ENCODE results near the gene MYO9A.
"Not testable (repeated sequence)": the region's sequence is repeated elsewhere in the genome, so short reads cannot be mapped to it uniquely, and the experiment has no call there.

The MYO9A gene

GRCh38 chr15:72034859-72035650 is 82.9 kb downstream of the MYO9A start:
- no peak for DNase-seq

- DNase-seq: no peak
These were observed 83.6 kb downstream of the MYO9A start for GRCh38 chr15:72034351-72034750.

- no peak for DNase-seq
These were observed 84.2 kb downstream of the MYO9A start for GRCh38 chr15:72033711-72034110.

GRCh38 chr15:72033285-72033684 is 84.7 kb downstream of the MYO9A start:
- DNase-seq: no peak

GRCh38 chr15:72021604-72022003 is 96.3 kb downstream of the MYO9A start:
- DNase-seq: no peak

GRCh38 chr15:72020799-72021198 is 97.2 kb downstream of the MYO9A start:
- DNase-seq: no peak

GRCh38 chr15:72014555-72014954 is 103.4 kb downstream of the MYO9A start:
- DNase-seq: not testable (repeated sequence)

- DNase-seq: no peak
These were observed 104.2 kb downstream of the MYO9A start for GRCh38 chr15:72013703-72014102.

GRCh38 chr15:72011302-72011942 is 106.5 kb downstream of the MYO9A start:
- DNase-seq: no peak

GRCh38 chr15:72009222-72009621 is 108.7 kb downstream of the MYO9A start:
- DNase-seq: no peak

- DNase-seq: no peak
These were observed 111.6 kb downstream of the MYO9A start for GRCh38 chr15:72006382-72006781.

GRCh38 chr15:72005483-72005882 is 112.5 kb downstream of the MYO9A start:
- DNase-seq: no peak

- DNase-seq: no peak
These were observed 118.1 kb downstream of the MYO9A start for GRCh38 chr15:71999807-72000206.

GRCh38 chr15:71998717-71999116 is 119.2 kb downstream of the MYO9A start:
- DNase-seq: not testable (repeated sequence)

- DNase-seq: no peak
These were observed 120.3 kb downstream of the MYO9A start for GRCh38 chr15:71997691-71998090.

- DNase-seq: no peak
These were observed 142.2 kb downstream of the MYO9A start for GRCh38 chr15:71975816-71976150.

- no peak for DNase-seq
These were observed 143.7 kb downstream of the MYO9A start for GRCh38 chr15:71974211-71974610.

GRCh38 chr15:71973366-71973765 is 144.6 kb downstream of the MYO9A start:
- no peak for DNase-seq

- DNase-seq: no peak
These were observed 146.0 kb downstream of the MYO9A start for GRCh38 chr15:71971905-71972304.

GRCh38 chr15:71970435-71970834 is 147.5 kb downstream of the MYO9A start:
- DNase-seq: no peak

GRCh38 chr15:71962537-71962936 is 155.4 kb downstream of the MYO9A start:
- no peak for DNase-seq

- no peak for DNase-seq
These were observed 160.9 kb downstream of the MYO9A start for GRCh38 chr15:71957026-71957425.

GRCh38 chr15:71951134-71951533 is 166.8 kb downstream of the MYO9A start:
- no peak for DNase-seq

GRCh38 chr15:71945012-71945411 is 172.9 kb downstream of the MYO9A start:
- no peak for DNase-seq

GRCh38 chr15:71943806-71944205 is 174.1 kb downstream of the MYO9A start:
- no peak for DNase-seq

Measured in CD4-positive, alpha-beta T cell treated with Interleukin-10 for 1 hour (primary cell).